WTC11 (cell line): ENCODE data around the gene NACA. TPM values are rescaled to one million over a fixed set of nuclear protein-coding genes. Genes with fewer than 3 reads are reported as not detected.

Experiments
- GRHL2 ChIP-seq: fragments of 250-450 bp; sonication (Bioruptor Pico); IDR thresholded peaks from 2 replicates; pipeline ENCODE4 v1.8.0; 2022; ENCODE audit warnings: mild to moderate bottlenecking, moderate library complexity; ENCODE audit not compliant: insufficient replicate concordance, severe bottlenecking
- JAZF1 ChIP-seq: fragments of 250-450 bp; sonication (Bioruptor Pico); IDR thresholded peaks from 2 replicates; pipeline ENCODE4 v1.9.0; 2021; ENCODE audit warnings: moderate library complexity, mild to moderate bottlenecking, inconsistent platforms
- KAT7 ChIP-seq: sonication (generic); formaldehyde crosslinking; IDR thresholded peaks from 2 replicates; pipeline ENCODE4 v1.8.1; 2023; ENCODE audit warnings: missing genetic modification reagents, mild to moderate bottlenecking, borderline replicate concordance
- NFYB ChIP-seq: sonication (generic); formaldehyde crosslinking; conservative IDR thresholded peaks from 2 replicates; pipeline ENCODE4 v1.8.0; 2022; ENCODE audit warnings: low read depth, missing genetic modification reagents
- NR2C2 ChIP-seq: sonication (generic); formaldehyde crosslinking; IDR thresholded peaks from 2 replicates; pipeline ENCODE4 v1.8.0; 2022; ENCODE audit warnings: mild to moderate bottlenecking, missing genetic modification reagents
- PRRX2 ChIP-seq: fragments of 250-450 bp; sonication (Bioruptor Pico); IDR thresholded peaks from 2 replicates; pipeline ENCODE4 v1.8.0; 2021; ENCODE audit warnings: mild to moderate bottlenecking
- RELA ChIP-seq: sonication (generic); formaldehyde crosslinking; IDR thresholded peaks from 2 replicates; pipeline ENCODE4 v1.8.1; 2022; ENCODE audit warnings: missing genetic modification reagents, mild to moderate bottlenecking, borderline replicate concordance
- SOX15 ChIP-seq: fragments of 250-450 bp; sonication (Bioruptor Pico); IDR thresholded peaks from 2 replicates; pipeline ENCODE4 v1.9.0; 2021; ENCODE audit warnings: mild to moderate bottlenecking
- TCF7 ChIP-seq: sonication (generic); formaldehyde crosslinking; IDR thresholded peaks from 2 replicates; pipeline ENCODE4 v1.8.0; 2022; ENCODE audit warnings: mild to moderate bottlenecking, low read depth, missing genetic modification reagents, moderate library complexity
- ZBTB21 ChIP-seq: sonication (generic); formaldehyde crosslinking; IDR thresholded peaks from 2 replicates; pipeline ENCODE4 v1.8.1; 2023; ENCODE audit warnings: mild to moderate bottlenecking, missing genetic modification reagents, borderline replicate concordance
- ZNF121 ChIP-seq: sonication (generic); formaldehyde crosslinking; IDR thresholded peaks from 2 replicates; pipeline ENCODE4 v1.8.0; 2023; ENCODE audit warnings: missing genetic modification reagents
- ZNF263 ChIP-seq: sonication (generic); formaldehyde crosslinking; IDR thresholded peaks from 2 replicates; pipeline ENCODE4 v1.8.1; 2022; ENCODE audit warnings: low read depth, mild to moderate bottlenecking, moderate library complexity, missing genetic modification reagents
- ZNF416 ChIP-seq: fragments of 250-450 bp; sonication (Bioruptor Pico); IDR thresholded peaks from 2 replicates; pipeline ENCODE4 v1.9.0; 2021; ENCODE audit warnings: mild to moderate bottlenecking, inconsistent platforms
- ZNF423 ChIP-seq: fragments of 250-450 bp; sonication (Bioruptor Pico); IDR thresholded peaks from 2 replicates; pipeline ENCODE4 v2.1.2; 2022; ENCODE audit warnings: mild to moderate bottlenecking, moderate library complexity
- total RNA-seq: library from RNA; stranded (reverse); gene quantifications from 3 replicates; pipeline ENCODE4 v1.2.3, GENCODE V29; 2021
- TF ChIP-seq, protein P1 (sequence below): sonication (generic); formaldehyde crosslinking; IDR thresholded peaks from 2 replicates; pipeline ENCODE4 v1.8.0; 2022; ENCODE audit warnings: missing genetic modification reagents
- TF ChIP-seq, protein P2 (sequence below): sonication (generic); formaldehyde crosslinking; IDR thresholded peaks from 2 replicates; pipeline ENCODE4 v1.8.1; 2022; ENCODE audit warnings: missing genetic modification reagents, borderline replicate concordance
- TF ChIP-seq, protein P3 (sequence below): sonication (generic); formaldehyde crosslinking; IDR thresholded peaks from 2 replicates; pipeline ENCODE4 v1.8.1; 2022; ENCODE audit warnings: low read depth, missing genetic modification reagents, borderline replicate concordance
- TF ChIP-seq, protein P4 (sequence below): sonication (generic); formaldehyde crosslinking; IDR thresholded peaks from 2 replicates; pipeline ENCODE4 v1.8.0; 2023; ENCODE audit warnings: mild to moderate bottlenecking, missing genetic modification reagents
- TF ChIP-seq, protein P5 (sequence below): sonication (generic); formaldehyde crosslinking; IDR thresholded peaks from 2 replicates; pipeline ENCODE4 v1.8.1; 2023; ENCODE audit warnings: mild to moderate bottlenecking, moderate library complexity, missing genetic modification reagents
- TF ChIP-seq, protein P6 (sequence below): sonication (generic); formaldehyde crosslinking; IDR thresholded peaks from 2 replicates; pipeline ENCODE4 v1.8.1; 2023; ENCODE audit warnings: mild to moderate bottlenecking, missing genetic modification reagents, moderate library complexity
- TF ChIP-seq, protein P7 (sequence below): sonication (generic); formaldehyde crosslinking; IDR thresholded peaks from 2 replicates; pipeline ENCODE4 v1.8.0; 2022; ENCODE audit warnings: mild to moderate bottlenecking, missing genetic modification reagents
- TF ChIP-seq, protein P8 (sequence below): fragments of 250-450 bp; sonication (Bioruptor Pico); IDR thresholded peaks from 2 replicates; pipeline ENCODE4 v1.9.0; 2021; ENCODE audit warnings: mild to moderate bottlenecking, borderline replicate concordance

Gene NACA
- total RNA-seq, 1 experiment from 2014 or later = 987 TPM

DNA sequence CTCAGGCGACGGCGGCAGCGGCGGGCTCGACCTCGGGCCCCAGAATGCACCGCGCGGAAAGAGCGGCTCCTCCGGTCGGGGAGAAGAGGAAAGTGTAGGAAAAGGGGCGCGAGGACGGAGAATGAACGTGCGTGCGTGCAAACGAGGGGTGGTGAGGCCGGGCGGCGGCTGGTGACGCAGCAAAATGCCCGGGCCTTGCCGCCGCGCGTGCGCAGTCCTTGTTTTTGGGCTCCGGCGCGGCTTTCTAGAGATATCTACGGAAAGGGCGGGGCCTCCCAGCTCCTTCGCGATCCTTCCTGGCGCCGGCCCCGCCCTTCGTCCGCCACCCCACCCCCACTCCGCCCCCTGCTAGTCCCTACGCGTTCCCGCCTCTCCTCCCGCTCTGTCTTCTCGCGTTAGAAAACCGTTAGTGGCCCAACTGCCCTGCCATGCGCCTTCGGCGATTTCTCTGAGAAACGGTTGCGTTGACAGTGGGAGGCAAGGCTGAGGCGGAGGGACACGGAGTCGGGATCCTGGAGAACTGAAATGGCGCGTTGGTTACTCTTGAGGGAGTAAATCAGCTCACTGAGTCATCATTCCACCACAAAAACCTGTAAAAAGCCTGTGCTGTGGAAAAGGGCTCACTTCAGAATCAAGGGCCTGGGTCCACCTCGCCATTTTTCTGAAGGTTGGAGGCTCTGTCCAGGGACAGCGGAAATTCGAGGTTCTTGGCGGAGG, 36.8 kb downstream of the NACA start, which contains the start of gene PTGES3 (continued):
- TF ChIP-seq, protein P1, sequence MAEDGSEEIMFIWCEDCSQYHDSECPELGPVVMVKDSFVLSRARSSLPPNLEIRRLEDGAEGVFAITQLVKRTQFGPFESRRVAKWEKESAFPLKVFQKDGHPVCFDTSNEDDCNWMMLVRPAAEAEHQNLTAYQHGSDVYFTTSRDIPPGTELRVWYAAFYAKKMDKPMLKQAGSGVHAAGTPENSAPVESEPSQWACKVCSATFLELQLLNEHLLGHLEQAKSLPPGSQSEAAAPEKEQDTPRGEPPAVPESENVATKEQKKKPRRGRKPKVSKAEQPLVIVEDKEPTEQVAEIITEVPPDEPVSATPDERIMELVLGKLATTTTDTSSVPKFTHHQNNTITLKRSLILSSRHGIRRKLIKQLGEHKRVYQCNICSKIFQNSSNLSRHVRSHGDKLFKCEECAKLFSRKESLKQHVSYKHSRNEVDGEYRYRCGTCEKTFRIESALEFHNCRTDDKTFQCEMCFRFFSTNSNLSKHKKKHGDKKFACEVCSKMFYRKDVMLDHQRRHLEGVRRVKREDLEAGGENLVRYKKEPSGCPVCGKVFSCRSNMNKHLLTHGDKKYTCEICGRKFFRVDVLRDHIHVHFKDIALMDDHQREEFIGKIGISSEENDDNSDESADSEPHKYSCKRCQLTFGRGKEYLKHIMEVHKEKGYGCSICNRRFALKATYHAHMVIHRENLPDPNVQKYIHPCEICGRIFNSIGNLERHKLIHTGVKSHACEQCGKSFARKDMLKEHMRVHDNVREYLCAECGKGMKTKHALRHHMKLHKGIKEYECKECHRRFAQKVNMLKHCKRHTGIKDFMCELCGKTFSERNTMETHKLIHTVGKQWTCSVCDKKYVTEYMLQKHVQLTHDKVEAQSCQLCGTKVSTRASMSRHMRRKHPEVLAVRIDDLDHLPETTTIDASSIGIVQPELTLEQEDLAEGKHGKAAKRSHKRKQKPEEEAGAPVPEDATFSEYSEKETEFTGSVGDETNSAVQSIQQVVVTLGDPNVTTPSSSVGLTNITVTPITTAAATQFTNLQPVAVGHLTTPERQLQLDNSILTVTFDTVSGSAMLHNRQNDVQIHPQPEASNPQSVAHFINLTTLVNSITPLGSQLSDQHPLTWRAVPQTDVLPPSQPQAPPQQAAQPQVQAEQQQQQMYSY (CRISPR knock-in tag) = no peak
- no peak for TF ChIP-seq JAZF1
- TF ChIP-seq, protein P2, sequence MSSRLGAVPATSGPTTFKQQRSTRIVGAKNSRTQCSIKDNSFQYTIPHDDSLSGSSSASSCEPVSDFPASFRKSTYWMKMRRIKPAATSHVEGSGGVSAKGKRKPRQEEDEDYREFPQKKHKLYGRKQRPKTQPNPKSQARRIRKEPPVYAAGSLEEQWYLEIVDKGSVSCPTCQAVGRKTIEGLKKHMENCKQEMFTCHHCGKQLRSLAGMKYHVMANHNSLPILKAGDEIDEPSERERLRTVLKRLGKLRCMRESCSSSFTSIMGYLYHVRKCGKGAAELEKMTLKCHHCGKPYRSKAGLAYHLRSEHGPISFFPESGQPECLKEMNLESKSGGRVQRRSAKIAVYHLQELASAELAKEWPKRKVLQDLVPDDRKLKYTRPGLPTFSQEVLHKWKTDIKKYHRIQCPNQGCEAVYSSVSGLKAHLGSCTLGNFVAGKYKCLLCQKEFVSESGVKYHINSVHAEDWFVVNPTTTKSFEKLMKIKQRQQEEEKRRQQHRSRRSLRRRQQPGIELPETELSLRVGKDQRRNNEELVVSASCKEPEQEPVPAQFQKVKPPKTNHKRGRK (CRISPR knock-in tag) = no peak
- no peak for TF ChIP-seq ZNF416
- TF ChIP-seq, protein P3, sequence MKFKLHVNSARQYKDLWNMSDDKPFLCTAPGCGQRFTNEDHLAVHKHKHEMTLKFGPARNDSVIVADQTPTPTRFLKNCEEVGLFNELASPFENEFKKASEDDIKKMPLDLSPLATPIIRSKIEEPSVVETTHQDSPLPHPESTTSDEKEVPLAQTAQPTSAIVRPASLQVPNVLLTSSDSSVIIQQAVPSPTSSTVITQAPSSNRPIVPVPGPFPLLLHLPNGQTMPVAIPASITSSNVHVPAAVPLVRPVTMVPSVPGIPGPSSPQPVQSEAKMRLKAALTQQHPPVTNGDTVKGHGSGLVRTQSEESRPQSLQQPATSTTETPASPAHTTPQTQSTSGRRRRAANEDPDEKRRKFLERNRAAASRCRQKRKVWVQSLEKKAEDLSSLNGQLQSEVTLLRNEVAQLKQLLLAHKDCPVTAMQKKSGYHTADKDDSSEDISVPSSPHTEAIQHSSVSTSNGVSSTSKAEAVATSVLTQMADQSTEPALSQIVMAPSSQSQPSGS (CRISPR knock-in tag) = no peak
- no peak for TF ChIP-seq KAT7 (CRISPR knock-in tag)
- no peak for TF ChIP-seq NR2C2
- TF ChIP-seq, protein P4, sequence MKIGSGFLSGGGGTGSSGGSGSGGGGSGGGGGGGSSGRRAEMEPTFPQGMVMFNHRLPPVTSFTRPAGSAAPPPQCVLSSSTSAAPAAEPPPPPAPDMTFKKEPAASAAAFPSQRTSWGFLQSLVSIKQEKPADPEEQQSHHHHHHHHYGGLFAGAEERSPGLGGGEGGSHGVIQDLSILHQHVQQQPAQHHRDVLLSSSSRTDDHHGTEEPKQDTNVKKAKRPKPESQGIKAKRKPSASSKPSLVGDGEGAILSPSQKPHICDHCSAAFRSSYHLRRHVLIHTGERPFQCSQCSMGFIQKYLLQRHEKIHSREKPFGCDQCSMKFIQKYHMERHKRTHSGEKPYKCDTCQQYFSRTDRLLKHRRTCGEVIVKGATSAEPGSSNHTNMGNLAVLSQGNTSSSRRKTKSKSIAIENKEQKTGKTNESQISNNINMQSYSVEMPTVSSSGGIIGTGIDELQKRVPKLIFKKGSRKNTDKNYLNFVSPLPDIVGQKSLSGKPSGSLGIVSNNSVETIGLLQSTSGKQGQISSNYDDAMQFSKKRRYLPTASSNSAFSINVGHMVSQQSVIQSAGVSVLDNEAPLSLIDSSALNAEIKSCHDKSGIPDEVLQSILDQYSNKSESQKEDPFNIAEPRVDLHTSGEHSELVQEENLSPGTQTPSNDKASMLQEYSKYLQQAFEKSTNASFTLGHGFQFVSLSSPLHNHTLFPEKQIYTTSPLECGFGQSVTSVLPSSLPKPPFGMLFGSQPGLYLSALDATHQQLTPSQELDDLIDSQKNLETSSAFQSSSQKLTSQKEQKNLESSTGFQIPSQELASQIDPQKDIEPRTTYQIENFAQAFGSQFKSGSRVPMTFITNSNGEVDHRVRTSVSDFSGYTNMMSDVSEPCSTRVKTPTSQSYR (CRISPR knock-in tag) = peak; percentile 88
- no peak for TF ChIP-seq GRHL2 (CRISPR knock-in tag)
- 0 out of 2 replicates have a peak, but pooled peaks have one; percentile 70 for TF ChIP-seq ZBTB21 (CRISPR knock-in tag)
- TF ChIP-seq PRRX2 (CRISPR knock-in tag) = no peak
- no peak for TF ChIP-seq SOX15
- TF ChIP-seq ZNF263 = 0 out of 2 replicates have a peak, but pooled peaks have one; percentile 12
- no peak for TF ChIP-seq TCF7 (CRISPR knock-in tag)
- no peak for TF ChIP-seq RELA (CRISPR knock-in tag)
- TF ChIP-seq ZNF121 (CRISPR knock-in tag) = no peak
- 0 out of 2 replicates have a peak, but pooled peaks have one; percentile 3 for TF ChIP-seq NFYB
- no peak for TF ChIP-seq ZNF423 (CRISPR knock-in tag)
- TF ChIP-seq, protein P5, sequence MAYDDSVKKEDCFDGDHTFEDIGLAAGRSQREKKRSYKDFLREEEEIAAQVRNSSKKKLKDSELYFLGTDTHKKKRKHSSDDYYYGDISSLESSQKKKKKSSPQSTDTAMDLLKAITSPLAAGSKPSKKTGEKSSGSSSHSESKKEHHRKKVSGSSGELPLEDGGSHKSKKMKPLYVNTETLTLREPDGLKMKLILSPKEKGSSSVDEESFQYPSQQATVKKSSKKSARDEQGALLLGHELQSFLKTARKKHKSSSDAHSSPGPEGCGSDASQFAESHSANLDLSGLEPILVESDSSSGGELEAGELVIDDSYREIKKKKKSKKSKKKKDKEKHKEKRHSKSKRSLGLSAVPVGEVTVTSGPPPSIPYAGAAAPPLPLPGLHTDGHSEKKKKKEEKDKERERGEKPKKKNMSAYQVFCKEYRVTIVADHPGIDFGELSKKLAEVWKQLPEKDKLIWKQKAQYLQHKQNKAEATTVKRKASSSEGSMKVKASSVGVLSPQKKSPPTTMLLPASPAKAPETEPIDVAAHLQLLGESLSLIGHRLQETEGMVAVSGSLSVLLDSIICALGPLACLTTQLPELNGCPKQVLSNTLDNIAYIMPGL = peak; percentile 92
- TF ChIP-seq, protein P6, sequence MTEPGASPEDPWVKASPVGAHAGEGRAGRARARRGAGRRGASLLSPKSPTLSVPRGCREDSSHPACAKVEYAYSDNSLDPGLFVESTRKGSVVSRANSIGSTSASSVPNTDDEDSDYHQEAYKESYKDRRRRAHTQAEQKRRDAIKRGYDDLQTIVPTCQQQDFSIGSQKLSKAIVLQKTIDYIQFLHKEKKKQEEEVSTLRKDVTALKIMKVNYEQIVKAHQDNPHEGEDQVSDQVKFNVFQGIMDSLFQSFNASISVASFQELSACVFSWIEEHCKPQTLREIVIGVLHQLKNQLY (CRISPR knock-in tag) = no peak
- TF ChIP-seq, protein P7, sequence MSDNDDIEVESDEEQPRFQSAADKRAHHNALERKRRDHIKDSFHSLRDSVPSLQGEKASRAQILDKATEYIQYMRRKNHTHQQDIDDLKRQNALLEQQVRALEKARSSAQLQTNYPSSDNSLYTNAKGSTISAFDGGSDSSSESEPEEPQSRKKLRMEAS (CRISPR knock-in tag) = peak; percentile 88
- TF ChIP-seq, protein P8, sequence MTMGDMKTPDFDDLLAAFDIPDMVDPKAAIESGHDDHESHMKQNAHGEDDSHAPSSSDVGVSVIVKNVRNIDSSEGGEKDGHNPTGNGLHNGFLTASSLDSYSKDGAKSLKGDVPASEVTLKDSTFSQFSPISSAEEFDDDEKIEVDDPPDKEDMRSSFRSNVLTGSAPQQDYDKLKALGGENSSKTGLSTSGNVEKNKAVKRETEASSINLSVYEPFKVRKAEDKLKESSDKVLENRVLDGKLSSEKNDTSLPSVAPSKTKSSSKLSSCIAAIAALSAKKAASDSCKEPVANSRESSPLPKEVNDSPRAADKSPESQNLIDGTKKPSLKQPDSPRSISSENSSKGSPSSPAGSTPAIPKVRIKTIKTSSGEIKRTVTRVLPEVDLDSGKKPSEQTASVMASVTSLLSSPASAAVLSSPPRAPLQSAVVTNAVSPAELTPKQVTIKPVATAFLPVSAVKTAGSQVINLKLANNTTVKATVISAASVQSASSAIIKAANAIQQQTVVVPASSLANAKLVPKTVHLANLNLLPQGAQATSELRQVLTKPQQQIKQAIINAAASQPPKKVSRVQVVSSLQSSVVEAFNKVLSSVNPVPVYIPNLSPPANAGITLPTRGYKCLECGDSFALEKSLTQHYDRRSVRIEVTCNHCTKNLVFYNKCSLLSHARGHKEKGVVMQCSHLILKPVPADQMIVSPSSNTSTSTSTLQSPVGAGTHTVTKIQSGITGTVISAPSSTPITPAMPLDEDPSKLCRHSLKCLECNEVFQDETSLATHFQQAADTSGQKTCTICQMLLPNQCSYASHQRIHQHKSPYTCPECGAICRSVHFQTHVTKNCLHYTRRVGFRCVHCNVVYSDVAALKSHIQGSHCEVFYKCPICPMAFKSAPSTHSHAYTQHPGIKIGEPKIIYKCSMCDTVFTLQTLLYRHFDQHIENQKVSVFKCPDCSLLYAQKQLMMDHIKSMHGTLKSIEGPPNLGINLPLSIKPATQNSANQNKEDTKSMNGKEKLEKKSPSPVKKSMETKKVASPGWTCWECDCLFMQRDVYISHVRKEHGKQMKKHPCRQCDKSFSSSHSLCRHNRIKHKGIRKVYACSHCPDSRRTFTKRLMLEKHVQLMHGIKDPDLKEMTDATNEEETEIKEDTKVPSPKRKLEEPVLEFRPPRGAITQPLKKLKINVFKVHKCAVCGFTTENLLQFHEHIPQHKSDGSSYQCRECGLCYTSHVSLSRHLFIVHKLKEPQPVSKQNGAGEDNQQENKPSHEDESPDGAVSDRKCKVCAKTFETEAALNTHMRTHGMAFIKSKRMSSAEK = no peak
